ENCODE data around the gene C6orf52. TPM values are rescaled to one million over a fixed set of nuclear protein-coding genes. Genes with fewer than 3 reads are reported as not detected.

C6orf52 gene
- total and polyA plus RNA-seq, 9 donors, result 0.59 to 2.6 (median 1.5) TPM; not detected in 4

DNA sequence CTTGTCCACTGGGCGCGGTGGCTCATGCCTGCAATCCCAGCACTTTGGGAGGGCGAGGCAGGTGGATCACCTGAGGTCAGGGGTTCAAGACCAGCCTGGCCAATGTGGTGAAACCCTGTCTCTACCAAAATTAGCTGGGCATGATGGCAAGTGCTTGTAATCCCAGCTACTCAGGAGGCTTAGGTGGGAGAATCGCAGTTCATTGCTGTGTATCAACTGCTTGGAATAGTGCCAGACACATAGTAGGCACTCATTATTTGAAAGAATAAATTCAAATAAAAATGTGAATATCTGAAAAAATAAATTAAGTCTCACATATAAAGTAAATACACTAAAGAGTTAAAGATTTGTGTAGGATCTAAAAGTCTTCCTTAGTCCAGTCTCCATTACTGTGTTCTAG lies 2.2 kb upstream of the C6orf52 start:
- DNase-seq, result no peak
- H3K36me3 ChIP-seq, result no peaks in the 10 kb centered on the region
- 94 to 97% (median 94%) methylated on average over 4 of the region's 4 CpGs for WGBS, 3 donors

DNA sequence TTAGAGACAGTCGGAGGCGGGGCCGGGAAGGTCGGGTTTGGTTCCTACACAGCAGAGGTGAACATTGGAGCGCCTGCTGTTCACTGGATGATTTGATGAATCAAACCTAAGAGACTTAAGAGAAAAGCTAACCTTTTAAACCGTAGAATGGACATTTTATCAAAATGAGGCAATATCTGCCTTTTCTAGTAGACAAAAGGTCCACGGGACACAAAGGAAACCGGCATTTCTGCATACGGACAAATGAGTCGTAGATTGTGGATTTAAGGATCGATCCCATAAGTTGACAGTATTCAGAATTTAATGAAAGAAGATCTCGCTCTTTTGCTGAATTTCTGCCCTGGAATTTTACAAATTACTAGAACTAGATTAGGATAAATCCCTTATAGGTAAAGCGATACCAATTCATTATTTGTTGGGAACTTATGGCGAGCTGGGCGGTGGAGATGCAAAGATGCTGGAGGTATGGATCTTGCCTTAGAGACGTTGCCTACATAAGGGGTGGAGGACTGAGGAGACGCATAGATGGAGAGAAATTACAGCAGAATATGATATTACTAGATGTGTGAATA lies 756 bp upstream of the C6orf52 start:
- no peaks in the 10 kb centered on the region for H3K36me3 ChIP-seq
- WGBS, 3 donors, result 0 to 1% (median 1%) methylated on average over 17 of the region's 17 CpGs
- no peaks in the 10 kb centered on the region for H3K27me3 ChIP-seq
- no peak for DNase-seq
- H3K4me1 ChIP-seq (ENCODE audit: insufficient read depth), result peaks cover 7% of the 10 kb centered on the region
- TF ChIP-seq, protein P1, sequence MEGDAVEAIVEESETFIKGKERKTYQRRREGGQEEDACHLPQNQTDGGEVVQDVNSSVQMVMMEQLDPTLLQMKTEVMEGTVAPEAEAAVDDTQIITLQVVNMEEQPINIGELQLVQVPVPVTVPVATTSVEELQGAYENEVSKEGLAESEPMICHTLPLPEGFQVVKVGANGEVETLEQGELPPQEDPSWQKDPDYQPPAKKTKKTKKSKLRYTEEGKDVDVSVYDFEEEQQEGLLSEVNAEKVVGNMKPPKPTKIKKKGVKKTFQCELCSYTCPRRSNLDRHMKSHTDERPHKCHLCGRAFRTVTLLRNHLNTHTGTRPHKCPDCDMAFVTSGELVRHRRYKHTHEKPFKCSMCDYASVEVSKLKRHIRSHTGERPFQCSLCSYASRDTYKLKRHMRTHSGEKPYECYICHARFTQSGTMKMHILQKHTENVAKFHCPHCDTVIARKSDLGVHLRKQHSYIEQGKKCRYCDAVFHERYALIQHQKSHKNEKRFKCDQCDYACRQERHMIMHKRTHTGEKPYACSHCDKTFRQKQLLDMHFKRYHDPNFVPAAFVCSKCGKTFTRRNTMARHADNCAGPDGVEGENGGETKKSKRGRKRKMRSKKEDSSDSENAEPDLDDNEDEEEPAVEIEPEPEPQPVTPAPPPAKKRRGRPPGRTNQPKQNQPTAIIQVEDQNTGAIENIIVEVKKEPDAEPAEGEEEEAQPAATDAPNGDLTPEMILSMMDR (IDR thresholded peaks at IDR 0.05), result no peak
- TF ChIP-seq EP300 (IDR thresholded peaks at IDR 0.05), result no peak
- TF ChIP-seq POLR2A (IDR thresholded peaks at IDR 0.05), result no peak
- H3K9me3 ChIP-seq, result no peaks in the 10 kb centered on the region
- intact Hi-C loops (cut with DNase I), result loop anchor here in 2 of 4 donors (2.0 to 10.0 kb wide), 2 partner anchors 28 to 50 kb away; partner anchors contain the start of genes TMEM14B (in 1 of the 2) and TMEM14C (in 1 of the 2)
- H3K27ac ChIP-seq, result peak overlapping the region in 1 of 2 donors; percentile 90
- peak overlapping the region; percentile 75 for H3K4me3 ChIP-seq

More for the DNA sequence above, 2.2 kb upstream of the C6orf52 start:
- TF ChIP-seq, protein P1 (IDR thresholded peaks at IDR 0.05), result no peak
- TF ChIP-seq POLR2A (IDR thresholded peaks at IDR 0.05), result no peak
- no peak for TF ChIP-seq EP300 (IDR thresholded peaks at IDR 0.05)
- Histone ChIP-seq H3K9me3 (no peaks in the 10 kb centered on the region), H3K4me1 (ENCODE audit: insufficient read depth) (peaks cover 7% of the 10 kb centered on the region), H3K27ac (no peak overlapping the region), H3K4me3 (no peak overlapping the region), H3K27me3 (no peaks in the 10 kb centered on the region)
- intact Hi-C loops (cut with DNase I), result loop anchor here in 1 of 4 donors (10.0 kb wide), 1 partner anchor 48 kb away; the partner anchor contains the start of gene TMEM14B

DNA sequence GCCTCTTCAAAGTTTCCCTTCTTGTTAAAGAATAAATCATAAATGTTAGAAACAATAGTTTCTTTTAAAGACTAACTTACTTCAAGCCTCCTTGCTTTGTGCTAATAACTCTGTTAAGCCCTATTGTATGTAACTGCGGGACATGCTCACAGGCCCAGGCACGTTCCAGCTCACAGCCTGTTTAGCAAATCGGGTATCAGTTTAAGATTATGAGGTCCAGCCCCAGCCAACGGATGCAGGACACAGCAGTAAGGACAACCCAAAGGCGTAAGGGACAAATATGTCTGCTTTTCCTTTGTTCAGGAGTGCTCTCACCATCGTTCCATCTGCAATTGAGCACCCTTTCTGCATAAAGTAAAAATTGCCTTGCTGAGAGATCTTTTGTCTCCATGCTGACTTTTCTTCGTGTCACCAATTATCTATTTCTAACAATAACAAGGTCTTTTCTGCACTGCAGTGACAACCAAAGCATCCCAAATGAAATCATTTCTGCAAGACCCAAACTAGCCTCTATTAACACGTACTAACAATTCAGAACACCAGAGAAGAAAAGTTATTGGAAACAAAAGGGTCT lies 1.4 kb downstream of the C6orf52 start:
- H3K27me3 ChIP-seq, result no peaks in the 10 kb centered on the region
- TF ChIP-seq EP300 (IDR thresholded peaks at IDR 0.05) (no peak), POLR2A (IDR thresholded peaks at IDR 0.05) (no peak)
- TF ChIP-seq, protein P1 (IDR thresholded peaks at IDR 0.05), result no peak
- 90 to 92% (median 91%) methylated on average over 8 of the region's 8 CpGs for WGBS, 3 donors
- no peaks in the 10 kb centered on the region for H3K9me3 ChIP-seq
- peaks cover 7% of the 10 kb centered on the region for H3K4me1 ChIP-seq (ENCODE audit: insufficient read depth)
- DNase-seq, result no peak
- intact Hi-C loops (cut with DNase I), result loop anchor here in 1 of 4 donors (10.0 kb wide), 1 partner anchor 52 kb away; the partner anchor contains the start of gene TMEM14B
- H3K4me3 ChIP-seq, result no peak overlapping the region
- H3K36me3 ChIP-seq, result no peaks in the 10 kb centered on the region
- no peak overlapping the region for H3K27ac ChIP-seq

DNA sequence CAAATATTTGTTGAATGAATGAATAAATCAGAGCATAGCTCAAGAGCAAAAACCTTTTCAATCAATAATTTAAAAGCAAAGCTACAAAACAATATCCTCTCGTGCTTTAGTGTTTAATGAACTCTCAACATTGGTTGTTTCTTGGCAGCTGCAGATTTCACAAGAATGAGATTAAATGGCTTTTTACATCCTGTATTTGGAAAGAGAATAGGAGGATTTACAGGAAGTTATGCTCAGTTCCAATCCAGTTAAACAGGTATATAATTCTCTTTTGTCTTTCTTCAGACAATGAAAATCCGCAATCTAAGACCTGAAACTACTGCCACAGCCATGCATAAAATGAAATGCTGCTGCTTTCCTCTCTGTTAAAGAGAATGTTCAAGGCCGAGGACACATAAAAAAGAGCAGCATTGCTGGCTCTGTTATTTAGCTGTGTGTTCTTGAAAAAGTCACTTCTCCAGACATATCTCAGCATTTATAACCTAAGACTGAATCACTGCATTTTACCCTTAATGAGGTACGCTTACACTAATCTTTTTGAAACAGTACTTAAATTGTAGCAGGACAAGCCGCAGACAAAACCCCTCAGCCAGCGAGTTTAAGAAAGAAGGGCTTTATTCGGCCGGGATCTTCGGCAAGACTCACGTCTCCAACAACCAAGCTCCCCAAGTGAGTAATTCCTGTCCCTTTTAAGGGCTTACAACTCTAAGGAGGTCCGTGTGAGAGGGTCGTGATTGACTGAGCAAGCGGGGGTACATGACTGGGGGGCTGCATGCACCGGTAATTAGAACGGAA lies 3.6 kb downstream of the C6orf52 start:
- no peaks in the 10 kb centered on the region for H3K36me3 ChIP-seq
- H3K27me3 ChIP-seq, result no peaks in the 10 kb centered on the region
- H3K4me1 ChIP-seq (ENCODE audit: insufficient read depth), result peaks cover 7% of the 10 kb centered on the region
- 56 to 63% (median 58%) methylated on average over 15 of the region's 15 CpGs for WGBS, 3 donors
- H3K4me3 ChIP-seq, result no peak overlapping the region
- intact Hi-C loops (cut with DNase I), result loop anchor here in 1 of 4 donors (10.0 kb wide), 1 partner anchor 54 kb away; the partner anchor contains the start of gene TMEM14B
- no peaks in the 10 kb centered on the region for H3K9me3 ChIP-seq
- TF ChIP-seq POLR2A (IDR thresholded peaks at IDR 0.05) (no peak), EP300 (IDR thresholded peaks at IDR 0.05) (no peak)
- TF ChIP-seq, protein P1 (IDR thresholded peaks at IDR 0.05), result no peak
- no peak overlapping the region for H3K27ac ChIP-seq
- no peak for DNase-seq

Data from ovary (tissue), 9 donors.